AG04450 (cell line): Measurements from ENCODE around the gene ABCB11. TPM values are rescaled to one million over a fixed set of nuclear protein-coding genes. Genes with fewer than 3 reads are reported as not detected.
"Not testable (repeated sequence)": the region's sequence is repeated elsewhere in the genome, so short reads cannot be mapped to it uniquely, and the experiment has no call there.

Source experiments
- CTCF ChIA-PET: fragments of 300-600, 350-600 bp; formaldehyde crosslinking; extraction: SDS; loops from one replicate; lab custom pipeline; 2022; ENCODE audit warnings: antibody characterized with exemption, inconsistent platforms; lab: Charles Lee
- POLR2A ChIA-PET: fragments of 350-600 bp; formaldehyde crosslinking; extraction: SDS; loops from one replicate; lab custom pipeline; 2021; ENCODE audit warnings: antibody characterized with exemption, inconsistent platforms; lab: Yijun Ruan, JAX
- DNase-seq: peaks from one replicate; pipeline ENCODE4 v3.0.0-alpha.2; 2011; ENCODE audit warnings: low read depth, low spot score
- H3K27ac ChIP-seq: one replicate; pipeline ENCODE4 v1.5.1; 2012; ENCODE audit warnings: low read depth, low read length, control low read depth
- H3K27me3 ChIP-seq: one replicate; pipeline ENCODE4 v1.6.0; 2012; ENCODE audit warnings: low read length; ENCODE audit not compliant: control insufficient read depth, insufficient read depth
- H3K4me3 ChIP-seq: 2 replicates; pipeline ENCODE4 v1.5.1; 2011; ENCODE audit warnings: mild to moderate bottlenecking, low read depth, low read length, control low read depth
- H3K9me3 ChIP-seq: 2 replicates; pipeline ENCODE4 v1.5.1; 2012; ENCODE audit warnings: low read length; ENCODE audit not compliant: control insufficient read depth, insufficient read depth
- CTCF ChIP-seq: IDR thresholded peaks from 2 replicates; pipeline ENCODE4 v1.5.1; 2011; ENCODE audit warnings: low read depth, low read length, control low read depth, inconsistent platforms
- polyA plus RNA-seq: library from polyadenylated mRNA; depleted of rRNA; stranded (reverse); fragments of >200 nt; gene quantifications from 2 replicates; pipeline ENCODE4 v1.2.3, GENCODE V29; 2011

The ABCB11 gene
- polyA plus RNA-seq, 1 experiment = not detected

- Histone ChIP-seq H3K27me3 (no peaks in the 10 kb centered on the region), H3K4me3 (no peak overlapping the region), H3K27ac (no peak overlapping the region), H3K9me3 (no peaks in the 10 kb centered on the region)
- DNase-seq = no peak
- ChIA-PET CTCF (no interaction called here), POLR2A (no interaction called here)
- TF ChIP-seq CTCF = no peak
These were observed 35.8 kb upstream of the ABCB11 start for GRCh38 chr2:169066897-169067296.

GRCh38 chr2:169065864-169066517, 34.9 kb upstream of the ABCB11 start:
- Histone ChIP-seq H3K9me3 (no peaks in the 10 kb centered on the region), H3K4me3 (no peak overlapping the region), H3K27me3 (no peaks in the 10 kb centered on the region), H3K27ac (no peak overlapping the region)
- DNase-seq = no peak
- ChIA-PET POLR2A (no interaction called here), CTCF (interaction anchor here (1.2 kb wide), 1 partner anchor 43 kb away, joined by 4 read pairs; no protein-coding TSS in a partner anchor)
- no peak for TF ChIP-seq CTCF

DNA sequence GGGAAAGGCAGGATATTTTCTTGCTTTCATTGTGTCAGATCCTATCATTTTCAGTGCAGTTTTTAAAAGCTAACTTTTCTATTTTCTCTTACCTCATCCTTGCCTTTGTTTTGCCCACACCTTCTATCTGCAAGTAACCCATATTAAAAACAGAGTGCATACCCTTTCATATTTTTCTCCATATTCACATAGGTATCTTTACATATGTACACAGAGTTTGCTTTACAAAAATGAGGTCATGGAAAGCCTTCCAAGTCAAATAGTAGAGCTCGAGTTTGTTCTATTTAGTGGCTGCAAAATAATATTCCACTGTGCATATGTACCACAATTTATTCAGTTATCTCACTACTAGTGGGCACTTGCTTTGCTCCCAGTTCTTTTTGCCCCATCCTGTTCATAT, 34.3 kb upstream of the ABCB11 start:
- Histone ChIP-seq H3K4me3 (no peak overlapping the region), H3K27me3 (no peaks in the 10 kb centered on the region), H3K9me3 (no peaks in the 10 kb centered on the region), H3K27ac (no peak overlapping the region)
- ChIA-PET CTCF (interaction anchor here (0.8 to 1.2 kb wide), 2 partner anchors 44 to 66 kb away, joined by 3 to 4 read pairs; no protein-coding TSS in a partner anchor), POLR2A (no interaction called here)
- DNase-seq = no peak
- TF ChIP-seq CTCF = no peak

- H3K27me3 ChIP-seq, H3K9me3 ChIP-seq, POLR2A ChIA-PET, H3K27ac ChIP-seq, DNase-seq, CTCF ChIA-PET, H3K4me3 ChIP-seq: not testable (repeated sequence)
These were observed 33.1 kb upstream of the ABCB11 start for GRCh38 chr2:169064199-169064598.

DNA sequence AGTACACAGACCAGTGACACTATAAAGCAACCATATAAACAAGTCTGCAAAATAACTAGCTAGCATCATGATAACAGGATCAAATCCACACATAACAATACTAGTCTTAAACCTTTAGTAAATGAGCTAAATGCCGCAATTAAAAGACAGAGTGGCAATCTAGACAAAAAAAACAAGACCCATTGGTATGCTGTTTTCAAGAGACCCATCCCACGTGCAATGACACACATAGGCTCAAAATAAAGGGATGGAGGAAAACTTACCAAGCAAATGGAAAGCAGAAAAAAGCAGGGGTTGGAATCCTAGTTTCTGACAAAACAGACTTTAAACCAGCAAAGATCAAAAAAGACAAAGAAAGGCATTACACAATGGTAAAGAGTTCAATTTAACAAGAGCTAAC, 23.5 kb upstream of the ABCB11 start:
- CTCF ChIA-PET = not testable (repeated sequence)

DNA sequence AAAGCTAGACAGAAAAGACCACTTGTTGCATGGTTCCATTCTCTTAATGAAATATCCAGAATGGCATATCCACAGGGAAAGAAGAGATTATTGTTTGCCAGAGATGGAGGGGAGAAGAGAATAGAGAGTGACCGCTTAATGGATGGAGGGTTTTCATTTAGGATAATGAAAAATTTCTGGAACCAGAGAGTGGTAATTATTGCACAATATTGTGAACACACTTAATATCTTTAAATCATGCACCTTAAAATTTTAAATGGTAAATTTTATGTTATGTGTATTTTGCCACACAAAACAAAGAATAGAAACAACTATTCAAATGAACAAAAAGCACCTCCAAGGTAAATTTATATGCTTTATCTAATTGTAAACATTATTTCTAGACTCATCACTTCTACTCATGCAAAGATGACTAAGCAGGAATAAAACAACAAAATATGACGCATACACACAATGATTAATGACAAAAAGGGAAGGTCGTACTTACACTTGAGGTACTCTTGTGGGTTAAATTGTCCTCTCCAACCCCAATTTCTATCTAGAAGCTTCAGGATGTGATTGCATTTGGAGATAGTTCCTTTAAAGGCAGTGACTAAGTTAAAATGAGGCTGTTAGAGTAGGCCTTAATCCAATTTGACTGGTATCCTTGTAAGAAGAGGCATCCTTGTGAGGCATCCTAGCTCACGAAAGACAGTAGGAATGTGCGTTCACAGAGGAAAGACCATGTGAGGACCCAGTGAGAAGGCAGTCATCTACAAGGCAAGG, 19.5 kb upstream of the ABCB11 start:
- no peak for TF ChIP-seq CTCF
- ChIA-PET CTCF (no interaction called here), POLR2A (no interaction called here)
- Histone ChIP-seq H3K9me3 (no peaks in the 10 kb centered on the region), H3K4me3 (no peak overlapping the region), H3K27me3 (no peaks in the 10 kb centered on the region), H3K27ac (no peak overlapping the region)
- DNase-seq = no peak

More for the DNA sequence above, 23.5 kb upstream of the ABCB11 start:
- H3K27ac ChIP-seq, H3K9me3 ChIP-seq, DNase-seq, POLR2A ChIA-PET, H3K4me3 ChIP-seq, H3K27me3 ChIP-seq: not testable (repeated sequence)
